GM10248 (cell line): ENCODE measurements around the gene NMRAL1.

Source experiments
- CTCF ChIA-PET: fragments of 300-600 bp; sonication (Branson Sonifier 250); formaldehyde crosslinking; extraction: SDS; loops from one replicate; lab custom pipeline; 2021; ENCODE audit warnings: antibody characterized with exemption; lab: Yijun Ruan, JAX
- POLR2A ChIA-PET: fragments of 350-650 bp; sonication (Branson Sonifier 250); formaldehyde crosslinking; extraction: SDS; loops from one replicate; lab custom pipeline; 2020; ENCODE audit warnings: antibody characterized with exemption; lab: Yijun Ruan, JAX
- DNase-seq: peaks from one replicate; pipeline ENCODE4 v3.0.0; 2012; ENCODE audit errors: extremely low spot score
- CTCF ChIP-seq: IDR thresholded peaks from 2 replicates; pipeline ENCODE4 v1.5.1; 2012; ENCODE audit warnings: mild to moderate bottlenecking, low read depth; ENCODE audit errors: extremely low read depth, missing control alignments, control extremely low read depth

NMRAL1 gene

DNA sequence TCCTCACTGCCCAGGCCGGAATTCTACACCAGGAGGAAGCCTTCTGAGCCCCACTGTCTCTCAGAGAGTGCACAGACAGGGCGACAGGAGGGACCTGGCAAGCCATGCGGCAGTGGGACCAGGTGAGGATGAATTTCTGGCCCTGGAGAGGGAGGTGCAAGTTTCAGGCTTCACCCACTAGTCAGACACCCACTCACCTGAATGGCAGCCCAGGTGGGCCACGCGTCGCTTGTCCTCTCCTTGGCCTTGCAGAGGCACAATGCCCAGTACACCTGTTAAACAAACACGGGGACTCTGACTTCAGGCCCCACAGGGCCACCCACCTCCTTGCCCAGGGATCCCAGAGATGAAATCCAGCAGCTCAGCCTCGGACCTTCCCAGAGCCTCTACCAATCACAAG is 62.3 kb downstream of the NMRAL1 start:
- DNase-seq, result no peak
- ChIA-PET CTCF (interaction anchor here (1.8 to 2.9 kb wide), 3 partner anchors 8 to 14 kb away, joined by 5 to 17 read pairs (median 6); no protein-coding TSS in a partner anchor), POLR2A (no interaction called here)
- TF ChIP-seq CTCF, result no peak
